H1 (cell line): ENCODE data around the gene RAB3C. TPM values are rescaled to one million over a fixed set of nuclear protein-coding genes. Genes with fewer than 3 reads are reported as not detected.

Experiments used
- CREB1 ChIP-seq: IDR thresholded peaks from 2 replicates; pipeline ENCODE4 v1.6.1; 2012; ENCODE audit warnings: inconsistent platforms
- JUN ChIP-seq: IDR thresholded peaks from 2 replicates; pipeline ENCODE4 v1.6.1; 2011; ENCODE audit warnings: low read depth, mild to moderate bottlenecking, improper control_type of control experiment, low read length
- polyA plus RNA-seq, 7 experiments: library from polyadenylated mRNA; depleted of rRNA in 3 of 7; stranded (reverse) in 5 of 7; unstranded in 2 of 7; fragments of >200 nt in 5 of 7; fragments of 200-250 nt in 2 of 7; gene quantifications; 1 replicate in 5 of 7; 2 replicates in 1 of 7; 4 replicates in 1 of 7; pipeline versions ENCODE4 v1.2.1 to v1.2.3, GENCODE V29; 2011 to 2013; ENCODE audit warnings: missing spikeins in 2 of 7, mixed read lengths in 2 of 7
- total RNA-seq: library from RNA; stranded (reverse); fragmentation: NEBNext Ultra II Directional; extraction: Animal tissue kit (Norgen Biotek cat#: 25700); gene quantifications from 2 replicates; pipeline ENCODE4 v1.2.1, GENCODE V29; 2021

Gene RAB3C
- total and polyA plus RNA-seq, 2 of the 8 experiments (the other 6 are each of a cell fraction or from before 2014, with no cell fraction given): 14.7 to 18.3 TPM

DNA sequence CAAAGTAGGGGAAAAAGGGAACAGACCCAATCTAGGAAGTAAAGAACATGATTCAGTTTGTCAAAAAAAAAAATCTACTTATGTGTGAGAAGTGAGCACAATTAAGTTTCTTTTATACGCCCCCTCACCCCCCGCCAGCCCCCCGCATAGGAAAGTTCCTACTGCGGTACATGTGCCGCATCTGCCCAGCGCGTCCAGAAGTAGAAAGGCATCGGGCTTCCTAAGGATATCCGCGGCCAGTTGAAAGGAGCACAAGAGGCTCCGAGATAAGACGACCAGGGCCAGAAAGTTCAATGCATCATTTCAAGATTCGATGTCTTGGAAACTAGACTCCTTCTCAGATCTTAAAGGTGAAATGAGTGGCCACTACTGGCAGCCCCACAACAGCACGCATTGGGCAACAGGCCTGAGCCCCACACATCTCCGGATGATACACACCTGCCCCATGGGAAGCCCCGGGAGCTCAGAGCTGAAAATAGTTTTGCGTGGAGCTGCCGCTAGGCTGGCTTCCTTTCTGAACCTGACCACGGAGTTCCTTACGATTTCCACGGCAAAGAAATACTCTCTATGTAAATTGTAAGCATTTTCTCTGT lies 203.9 kb downstream of the RAB3C start (continued):
- TF ChIP-seq JUN (no peak), CREB1 (no peak)
- TF ChIP-seq, all 59 proteins: peak for 0
